MM.1S (cell line): ENCODE data around the gene FAHD2A.

Source experiments
- CTCF ChIP-seq: fragments of 300-600 bp; sonication (generic); IDR thresholded peaks from 2 replicates; pipeline ENCODE4 v1.5.1; 2016; ENCODE audit warnings: antibody characterized with exemption, low read length, mixed read lengths
- EZH2phosphoT487 ChIP-seq: fragments of 300-600 bp; sonication (generic); IDR thresholded peaks from 2 replicates; pipeline ENCODE4 v1.6.1; 2018; ENCODE audit warnings: antibody characterized with exemption, low read length

DNA sequence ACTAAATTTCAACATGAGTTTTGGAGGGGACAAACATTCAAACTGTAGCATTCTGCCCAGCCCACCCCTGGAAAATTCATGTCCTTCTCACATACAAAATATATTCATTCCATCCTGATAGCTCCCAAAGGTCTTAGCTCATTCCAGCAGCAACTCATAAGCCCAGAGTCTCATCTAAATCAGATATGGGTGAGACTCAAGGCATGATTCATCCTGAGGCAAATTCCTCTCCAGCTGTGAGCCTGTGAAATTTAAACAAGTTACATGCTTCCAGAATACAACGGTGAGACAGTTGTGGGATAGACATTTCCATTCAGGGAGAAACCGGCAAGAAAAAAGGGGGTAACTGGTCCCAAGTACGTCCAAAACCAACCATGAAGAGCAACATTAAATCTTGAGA lies 43.5 kb upstream of the FAHD2A start:
- TF ChIP-seq CTCF (no peak), EZH2phosphoT487 (no peak)
